SK-N-SH (cell line): Measurements from ENCODE around the gene SEMA4D. TPM values are rescaled to one million over a fixed set of nuclear protein-coding genes. Genes with fewer than 3 reads are reported as not detected.

Experiments used
- CTCF ChIA-PET: fragments of 300-600, 350-600 bp; formaldehyde crosslinking; extraction: SDS; loops from one replicate; lab custom pipeline; 2021; lab: Yijun Ruan, JAX
- POLR2A ChIA-PET: fragments of 350-600 bp; sonication (Branson Sonifier 250); formaldehyde crosslinking; extraction: SDS; loops from one replicate; lab custom pipeline; 2020; ENCODE audit warnings: antibody characterized with exemption, inconsistent platforms; lab: Yijun Ruan, JAX
- DNase-seq: peaks from one replicate; pipeline ENCODE4 v3.0.0; 2012
- H2AFZ ChIP-seq: fragments of 200-600 bp; sonication (generic); 2 replicates; pipeline ENCODE4 v1.8.1; 2016; ENCODE audit warnings: antibody characterized with exemption, mild to moderate bottlenecking, low read depth
- H3F3A ChIP-seq: fragments of 200-600 bp; sonication (generic); replicated peaks from 2 replicates; pipeline ENCODE3; 2016; ENCODE audit warnings: antibody characterized with exemption, mild to moderate bottlenecking; ENCODE audit not compliant: insufficient read depth
- H3K27ac ChIP-seq, 2 experiments: fragments of 200-500 bp in 1 of 2; fragments of 200-600 bp in 1 of 2; sonication (Bioruptor generic) in 1 of 2; sonication (generic), shearing (Covaris generic) in 1 of 2; 2 replicates each; pipeline versions ENCODE4 v1.5.1 to v1.6.1; 2014 to 2016; ENCODE audit warnings: low read depth in 2 of 2, inconsistent platforms in 1 of 2, low read length in 1 of 2, mild to moderate bottlenecking in 1 of 2, mixed read lengths in 1 of 2
- H3K27me3 ChIP-seq: fragments of 200-600 bp; sonication (generic), shearing (Covaris generic); 2 replicates; pipeline ENCODE4 v1.6.1; 2016; ENCODE audit warnings: mixed run types; ENCODE audit not compliant: insufficient read depth
- H3K36me3 ChIP-seq, 2 experiments: fragments of 200-500 bp in 1 of 2; fragments of 200-600 bp in 1 of 2; sonication (Bioruptor generic) in 1 of 2; sonication (generic) in 1 of 2; replicated peaks in 1 of 2; 2 replicates each; pipeline versions ENCODE3 to v1.5.1; 2014 to 2016; ENCODE audit warnings: low read length in 1 of 2, mild to moderate bottlenecking in 1 of 2; ENCODE audit not compliant: insufficient read depth in 2 of 2, control insufficient read depth in 1 of 2
- H3K4me1 ChIP-seq, 2 experiments: fragments of 200-500 bp in 1 of 2; fragments of 200-600 bp in 1 of 2; sonication (Bioruptor generic) in 1 of 2; sonication (generic), shearing (Covaris generic) in 1 of 2; 2 replicates each; pipeline versions ENCODE4 v1.5.1 to v1.6.1; 2014 to 2016; ENCODE audit warnings: low read depth in 1 of 2, low read length in 1 of 2, mixed run types in 1 of 2; ENCODE audit not compliant: insufficient read depth in 2 of 2, control insufficient read depth in 1 of 2
- H3K4me2 ChIP-seq: fragments of 200-600 bp; sonication (generic), shearing (Covaris generic); 2 replicates; pipeline ENCODE4 v1.6.1; 2017; ENCODE audit warnings: mixed run types
- H3K4me3 ChIP-seq, 2 experiments: fragments of 200-500 bp in 1 of 2; fragments of 200-600 bp in 1 of 2; sonication (Bioruptor generic) in 1 of 2; sonication (generic), shearing (Covaris generic) in 1 of 2; 2 replicates each; pipeline versions ENCODE4 v1.5.1 to v1.8.1; 2014 to 2016; ENCODE audit warnings: low read depth in 2 of 2, inconsistent platforms in 1 of 2, low read length in 1 of 2, mild to moderate bottlenecking in 1 of 2, mixed read lengths in 1 of 2, moderate library complexity in 1 of 2
- H3K79me2 ChIP-seq: fragments of 200-600 bp; sonication (generic); 2 replicates; pipeline ENCODE4 v1.8.1; 2017; ENCODE audit warnings: mild to moderate bottlenecking; ENCODE audit not compliant: insufficient read depth
- H3K9ac ChIP-seq: fragments of 200-600 bp; sonication (generic); 2 replicates; pipeline ENCODE4 v1.6.1; 2017; ENCODE audit warnings: mixed run types
- H3K9me2 ChIP-seq: fragments of 200-600 bp; sonication (generic); 2 replicates; pipeline ENCODE4 v1.6.1; 2017; ENCODE audit warnings: mixed run types
- H3K9me3 ChIP-seq: fragments of 200-600 bp; sonication (generic); 2 replicates; pipeline ENCODE4 v1.6.1; 2017; ENCODE audit warnings: mixed run types, mild to moderate bottlenecking, moderate library complexity
- H4K20me1 ChIP-seq: fragments of 200-600 bp; sonication (generic); 2 replicates; pipeline ENCODE4 v1.6.1; 2017; ENCODE audit warnings: mild to moderate bottlenecking, mixed run types; ENCODE audit not compliant: insufficient read depth
- GABPA ChIP-seq: IDR thresholded peaks from 2 replicates; pipeline ENCODE4 v1.4.0; 2012; ENCODE audit warnings: low read depth, mild to moderate bottlenecking
- IRF3 ChIP-seq: fragments of 150-350 bp; IDR thresholded peaks from 2 replicates; pipeline ENCODE4 v1.6.1; 2016; ENCODE audit warnings: mild to moderate bottlenecking, low read depth, low read length
- MXI1 ChIP-seq: IDR thresholded peaks from 2 replicates; pipeline ENCODE4 v1.6.1; 2012; ENCODE audit warnings: mild to moderate bottlenecking, low read depth, low read length, improper control_type of control experiment
- NRF1 ChIP-seq: IDR thresholded peaks from 2 replicates; pipeline ENCODE4 v1.6.1; 2012; ENCODE audit warnings: low read depth, mild to moderate bottlenecking, low read length
- RFX5 ChIP-seq: IDR thresholded peaks from 2 replicates; pipeline ENCODE4 v1.6.1; 2012; ENCODE audit warnings: mild to moderate bottlenecking, improper control_type of control experiment, low read length
- RXRA ChIP-seq: IDR thresholded peaks from 2 replicates; pipeline ENCODE4 v1.4.0; 2012; ENCODE audit warnings: low read depth, mild to moderate bottlenecking, borderline replicate concordance
- SIN3A ChIP-seq: IDR thresholded peaks from 2 replicates; pipeline ENCODE4 v1.6.1; 2012; ENCODE audit warnings: low read depth, mild to moderate bottlenecking, low read length, moderate library complexity, borderline replicate concordance
- SMC3 ChIP-seq: IDR thresholded peaks from 2 replicates; pipeline ENCODE4 v1.6.1; 2012; ENCODE audit warnings: low read depth, low read length, improper control_type of control experiment
- USF1 ChIP-seq: IDR thresholded peaks from 2 replicates; pipeline ENCODE4 v1.4.0; 2012; ENCODE audit warnings: low read depth, borderline replicate concordance
- USF2 ChIP-seq: fragments of 150-350 bp; IDR thresholded peaks from 2 replicates; pipeline ENCODE4 v1.6.1; 2017; ENCODE audit warnings: antibody characterized with exemption, low read length, low read depth, borderline replicate concordance
- YY1 ChIP-seq: IDR thresholded peaks from 2 replicates; pipeline ENCODE4 v1.4.0; 2012; ENCODE audit warnings: low read depth, mild to moderate bottlenecking
- ZBTB33 ChIP-seq: IDR thresholded peaks from 2 replicates; pipeline ENCODE4 v1.4.0; 2012; ENCODE audit warnings: low read depth, borderline replicate concordance
- WGBS: methylation state at CpG from one replicate; pipeline ENCODE4 v1.1.6; 2017; ENCODE audit warnings: low lambda C conversion rate; 5-methylcytosine and 5-hydroxymethylcytosine counted together
- polyA plus RNA-seq, 3 experiments: library from polyadenylated mRNA; depleted of rRNA; stranded (reverse); fragments of >200 nt; gene quantifications; 2 replicates each; pipeline ENCODE4 v1.2.3, GENCODE V29; 2012

Gene SEMA4D
- polyA plus RNA-seq, 1 of the 3 experiments (the other 2 are of a cell fraction): 4.8 TPM

- DNase-seq: no peak
- ChIA-PET POLR2A (no interaction called here), CTCF (interaction anchor here (0.8 kb wide), 1 partner anchor 67 kb away, joined by 4 read pairs; no protein-coding TSS in a partner anchor)
- WGBS: 54% methylated on average over 5 of the region's 7 CpGs
- no peak overlapping the region for H3K27ac ChIP-seq
- no peaks in the 10 kb centered on the region for H3K9me2 ChIP-seq
- no peaks in the 10 kb centered on the region for H3F3A ChIP-seq
- H3K4me3 ChIP-seq: no peak overlapping the region
- H3K36me3 ChIP-seq: no peaks in the 10 kb centered on the region
- H3K4me1 ChIP-seq: peaks cover 0 to 5% of the 10 kb centered on the region in 2 experiments; a peak in 1 of 4 replicates
- H3K4me2 ChIP-seq: no peak overlapping the region
- no peaks in the 10 kb centered on the region for H4K20me1 ChIP-seq
- H3K79me2 ChIP-seq: no peaks in the 10 kb centered on the region
- TF ChIP-seq RFX5: no peak
- TF ChIP-seq SIN3A: no peak
- TF ChIP-seq RXRA: no peak
- no peak for TF ChIP-seq YY1
- TF ChIP-seq ZBTB33: no peak
- no peak for TF ChIP-seq NRF1
- no peak for TF ChIP-seq IRF3
- no peak for TF ChIP-seq SMC3
- TF ChIP-seq GABPA: no peak
- TF ChIP-seq USF2: no peak
- TF ChIP-seq MXI1: no peak
- no peak overlapping the region for H2AFZ ChIP-seq
- no peaks in the 10 kb centered on the region; the same call in 1 of the 2 replicates for H3K27me3 ChIP-seq
- no peak overlapping the region for H3K9ac ChIP-seq
- H3K9me3 ChIP-seq: no peaks in the 10 kb centered on the region
Measured at GRCh38 chr9:89512382-89512781, 14.5 kb upstream of the SEMA4D start.

GRCh38 chr9:89508951-89509615 lies 11.2 kb upstream of the SEMA4D start:
- no peak for TF ChIP-seq USF1

More at GRCh38 chr9:89508951-89509615, 11.2 kb upstream of the SEMA4D start:
- Histone ChIP-seq H3K27ac (no peak overlapping the region), H3K4me1 (peaks cover 0 to 9% of the 10 kb centered on the region in 2 experiments; a peak in 1 of 4 replicates), H2AFZ (no peak overlapping the region), H3K79me2 (no peaks in the 10 kb centered on the region), H3K4me2 (no peak overlapping the region), H3K36me3 (no peaks in the 10 kb centered on the region), H4K20me1 (no peaks in the 10 kb centered on the region), H3F3A (no peaks in the 10 kb centered on the region), H3K4me3 (no peak overlapping the region), H3K9me2 (no peaks in the 10 kb centered on the region), H3K27me3 (no peaks in the 10 kb centered on the region; the same call in 1 of the 2 replicates), H3K9me3 (no peaks in the 10 kb centered on the region), H3K9ac (no peak overlapping the region)
- ChIA-PET CTCF (interaction anchor here (2.0 kb wide), 1 partner anchor 40 kb away, joined by 5 read pairs; no protein-coding TSS in a partner anchor), POLR2A (no interaction called here)
- WGBS: 70% methylated on average over 7 of the region's 7 CpGs
- no peak for DNase-seq
